BJ (cell line): ENCODE measurements around the gene SRSF8. TPM values are rescaled to one million over a fixed set of nuclear protein-coding genes. Genes with fewer than 3 reads are reported as not detected.
A peak's percentile ranks its signal among the peaks of the same experiment; 100 is the strongest.

Source experiments
- CTCF ChIA-PET: fragments of 350-600 bp; formaldehyde crosslinking; extraction: SDS; loops from one replicate; lab custom pipeline; 2021; ENCODE audit warnings: antibody characterized with exemption, inconsistent platforms; lab: Yijun Ruan, JAX
- POLR2A ChIA-PET: fragments of 300-600 bp; sonication (Branson Sonifier 250); formaldehyde crosslinking; extraction: SDS; loops from one replicate; lab custom pipeline; 2021; ENCODE audit warnings: antibody characterized with exemption; lab: Charles Lee
- DNase-seq: peaks from one replicate; pipeline ENCODE4 v3.0.0-alpha.2; 2011; ENCODE audit warnings: low read depth
- H3K27me3 ChIP-seq: 2 replicates; pipeline ENCODE4 v1.6.0; 2011; ENCODE audit warnings: low read length; ENCODE audit not compliant: control insufficient read depth, insufficient read depth
- H3K36me3 ChIP-seq: 2 replicates; pipeline ENCODE4 v1.5.1; 2011; ENCODE audit warnings: low read length; ENCODE audit not compliant: control insufficient read depth, insufficient read depth
- H3K4me3 ChIP-seq: 2 replicates; pipeline ENCODE4 v1.5.1; 2011; ENCODE audit warnings: low read depth, mild to moderate bottlenecking, control low read depth, low read length
- polyA plus RNA-seq: library from polyadenylated mRNA; depleted of rRNA; stranded (reverse); fragments of >200 nt; gene quantifications from 2 replicates; pipeline ENCODE4 v1.2.3, GENCODE V29; 2011
- TF ChIP-seq, protein P1 (sequence below): IDR thresholded peaks from 2 replicates; pipeline ENCODE4 v1.5.1; 2011; ENCODE audit warnings: low read depth, mild to moderate bottlenecking, control low read depth, inconsistent platforms, low read length, moderate library complexity; ENCODE audit not compliant: insufficient read depth

Gene SRSF8
- polyA plus RNA-seq, 1 experiment: 18.9 TPM

DNA sequence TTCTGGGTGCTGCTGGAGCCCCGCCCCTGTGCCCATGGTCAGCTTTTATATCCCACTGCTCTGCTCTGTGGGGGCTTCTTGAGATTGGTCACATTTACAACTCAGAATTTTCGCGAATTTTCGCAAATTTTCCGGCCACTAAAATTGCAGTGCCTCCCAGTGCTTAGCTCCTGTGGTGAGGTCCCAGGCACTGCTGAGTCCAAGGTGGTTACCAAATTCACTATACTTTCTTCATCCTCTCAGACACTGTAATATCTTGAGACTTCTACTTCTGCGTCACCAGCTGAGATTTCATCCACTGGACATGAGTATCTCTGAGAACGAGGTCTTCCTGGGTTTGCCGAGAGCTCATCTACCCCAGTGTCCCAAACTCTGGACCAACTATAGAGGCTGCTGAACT lies 8.8 kb upstream of the SRSF8 start:
- peaks cover 6% of the 10 kb centered on the region for H3K27me3 ChIP-seq
- TF ChIP-seq, protein P1, sequence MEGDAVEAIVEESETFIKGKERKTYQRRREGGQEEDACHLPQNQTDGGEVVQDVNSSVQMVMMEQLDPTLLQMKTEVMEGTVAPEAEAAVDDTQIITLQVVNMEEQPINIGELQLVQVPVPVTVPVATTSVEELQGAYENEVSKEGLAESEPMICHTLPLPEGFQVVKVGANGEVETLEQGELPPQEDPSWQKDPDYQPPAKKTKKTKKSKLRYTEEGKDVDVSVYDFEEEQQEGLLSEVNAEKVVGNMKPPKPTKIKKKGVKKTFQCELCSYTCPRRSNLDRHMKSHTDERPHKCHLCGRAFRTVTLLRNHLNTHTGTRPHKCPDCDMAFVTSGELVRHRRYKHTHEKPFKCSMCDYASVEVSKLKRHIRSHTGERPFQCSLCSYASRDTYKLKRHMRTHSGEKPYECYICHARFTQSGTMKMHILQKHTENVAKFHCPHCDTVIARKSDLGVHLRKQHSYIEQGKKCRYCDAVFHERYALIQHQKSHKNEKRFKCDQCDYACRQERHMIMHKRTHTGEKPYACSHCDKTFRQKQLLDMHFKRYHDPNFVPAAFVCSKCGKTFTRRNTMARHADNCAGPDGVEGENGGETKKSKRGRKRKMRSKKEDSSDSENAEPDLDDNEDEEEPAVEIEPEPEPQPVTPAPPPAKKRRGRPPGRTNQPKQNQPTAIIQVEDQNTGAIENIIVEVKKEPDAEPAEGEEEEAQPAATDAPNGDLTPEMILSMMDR: no peak
- DNase-seq: no peak
- no peaks in the 10 kb centered on the region for H3K36me3 ChIP-seq
- no peak overlapping the region for H3K4me3 ChIP-seq
- POLR2A ChIA-PET: no interaction called here
- CTCF ChIA-PET: interaction anchor here (0.9 to 1.4 kb wide), 4 partner anchors 9 to 693 kb away, joined by 3 to 4 read pairs (median 4); partner anchors contain the start of gene SRSF8

DNA sequence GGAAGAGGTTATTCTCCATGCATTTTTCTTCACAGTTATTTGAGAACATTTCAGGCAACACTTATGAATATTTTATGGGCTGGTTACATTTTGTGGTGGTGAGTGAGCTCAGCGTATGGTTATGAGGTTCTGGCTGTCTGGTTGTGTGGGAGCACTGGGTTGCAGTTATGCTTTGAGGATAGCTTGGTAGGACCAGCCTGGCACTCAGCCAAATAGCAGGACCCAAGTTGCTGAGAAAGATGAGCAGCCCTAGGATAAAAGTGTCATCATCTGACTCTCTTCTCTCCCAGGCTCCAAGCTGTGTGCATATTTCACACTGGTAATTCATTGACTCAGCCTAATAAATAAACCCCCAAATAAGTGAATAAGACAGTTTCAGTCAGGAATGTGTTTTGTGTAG lies 8.1 kb upstream of the SRSF8 start:
- Histone ChIP-seq H3K4me3 (no peak overlapping the region), H3K36me3 (no peaks in the 10 kb centered on the region), H3K27me3 (peaks cover 6% of the 10 kb centered on the region)
- TF ChIP-seq, protein P1: no peak
- DNase-seq: no peak
- CTCF ChIA-PET: interaction anchor here (1.1 to 1.4 kb wide), 3 partner anchors 8 to 22 kb away, joined by 3 to 4 read pairs (median 3); partner anchors contain the start of gene SRSF8
- POLR2A ChIA-PET: no interaction called here

DNA sequence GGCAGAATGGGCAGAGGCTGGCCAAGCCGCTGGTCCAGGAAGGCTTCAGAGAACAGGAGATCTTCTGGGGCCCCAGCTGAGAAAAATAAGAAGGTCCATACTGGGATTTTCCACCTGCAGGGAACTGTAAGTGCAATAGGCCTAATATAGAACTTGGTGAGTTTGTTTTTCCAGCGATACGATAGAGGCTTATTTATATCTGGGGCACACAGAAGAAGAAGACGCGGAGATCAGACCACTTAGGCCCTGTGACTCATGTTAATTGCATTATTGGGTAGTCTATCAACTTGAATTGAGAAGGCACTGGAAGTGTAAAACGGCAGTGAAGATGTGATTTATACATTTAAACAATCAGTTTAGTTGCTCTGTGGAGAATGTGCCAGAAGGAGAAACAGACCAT lies 7.7 kb upstream of the SRSF8 start:
- CTCF ChIA-PET: interaction anchor here (1.1 to 1.4 kb wide), 3 partner anchors 8 to 23 kb away, joined by 3 to 4 read pairs (median 3); partner anchors contain the start of gene SRSF8
- peaks cover 4% of the 10 kb centered on the region; the same call in 1 of the 2 replicates for H3K27me3 ChIP-seq
- POLR2A ChIA-PET: no interaction called here
- H3K4me3 ChIP-seq: no peak overlapping the region
- TF ChIP-seq, protein P1: no peak
- no peak for DNase-seq
- H3K36me3 ChIP-seq: no peaks in the 10 kb centered on the region

GRCh38 chr11:95065336-95065735 lies 1.4 kb upstream of the SRSF8 start:
- H3K4me3 ChIP-seq: no peak overlapping the region
- DNase-seq: no peak
- TF ChIP-seq, protein P1: no peak
- POLR2A ChIA-PET: no interaction called here
- CTCF ChIA-PET: interaction anchor here (11.1 kb wide), 1 partner anchor 84 kb away, joined by 128 read pairs; no protein-coding TSS in a partner anchor
- H3K27me3 ChIP-seq: no peaks in the 10 kb centered on the region
- no peaks in the 10 kb centered on the region for H3K36me3 ChIP-seq

DNA sequence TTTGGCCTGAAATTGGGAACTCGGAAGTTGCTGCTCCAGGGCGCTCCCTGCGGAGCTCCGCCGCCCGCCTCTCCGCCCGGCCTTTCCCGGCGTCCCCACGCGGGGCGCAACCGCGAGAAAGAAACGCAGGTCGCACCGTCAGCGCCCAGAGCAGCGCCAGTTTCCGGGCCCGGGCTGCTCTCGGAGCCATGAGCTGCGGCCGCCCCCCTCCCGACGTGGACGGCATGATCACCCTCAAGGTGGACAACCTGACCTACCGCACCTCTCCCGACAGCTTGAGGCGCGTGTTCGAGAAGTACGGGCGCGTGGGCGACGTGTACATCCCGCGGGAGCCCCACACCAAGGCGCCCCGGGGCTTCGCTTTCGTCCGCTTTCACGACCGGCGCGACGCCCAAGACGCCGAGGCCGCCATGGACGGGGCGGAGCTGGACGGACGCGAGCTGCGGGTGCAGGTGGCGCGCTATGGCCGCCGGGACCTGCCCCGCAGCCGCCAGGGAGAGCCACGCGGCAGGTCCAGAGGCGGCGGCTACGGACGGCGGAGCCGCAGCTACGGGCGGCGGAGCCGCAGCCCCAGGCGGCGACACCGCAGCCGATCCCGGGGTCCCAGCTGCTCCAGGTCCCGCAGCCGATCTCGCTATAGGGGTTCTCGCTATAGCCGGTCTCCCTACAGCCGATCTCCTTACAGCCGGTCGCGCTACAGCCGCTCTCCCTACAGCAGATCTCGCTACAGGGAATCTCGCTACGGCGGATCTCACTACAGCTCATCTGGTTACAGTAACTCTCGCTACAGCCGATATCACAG lies 521 bp downstream of the SRSF8 start:
- CTCF ChIA-PET: interaction anchor here (0.6 to 11.1 kb wide), 18 partner anchors 9 to 1360 kb away, joined by 3 to 128 read pairs (median 4); partner anchors contain the start of gene ENDOD1
- no peaks in the 10 kb centered on the region for H3K27me3 ChIP-seq
- POLR2A ChIA-PET: interaction anchor here (0.6 kb wide), 1 partner anchor 179 kb away, joined by 6 read pairs; no protein-coding TSS in a partner anchor
- no peak for DNase-seq
- no peaks in the 10 kb centered on the region for H3K36me3 ChIP-seq
- peak overlapping the region; percentile 62 for H3K4me3 ChIP-seq
- TF ChIP-seq, protein P1: peak; percentile 74
